KOPT-K1 (cell line): Measurements from ENCODE around the gene SCRN2.

Experiments used
- H3K27ac ChIP-seq: fragments of 200-600 bp; sonication (generic); 2 replicates; pipeline ENCODE4 v1.5.1; 2016; ENCODE audit warnings: antibody characterized with exemption, mild to moderate bottlenecking, low read depth, low read length; ENCODE audit not compliant: poor library complexity, severe bottlenecking
- H3K36me3 ChIP-seq: fragments of 200-600 bp; sonication (generic); 2 replicates; pipeline ENCODE4 v1.5.1; 2017; ENCODE audit warnings: antibody characterized with exemption, mild to moderate bottlenecking, low read length, moderate library complexity; ENCODE audit not compliant: insufficient read depth
- H3K9me3 ChIP-seq: fragments of 200-600 bp; sonication (generic); 2 replicates; pipeline ENCODE4 v1.5.1; 2017; ENCODE audit warnings: antibody characterized with exemption, low read length, mild to moderate bottlenecking; ENCODE audit not compliant: insufficient read depth, poor library complexity, severe bottlenecking

SCRN2 gene

DNA sequence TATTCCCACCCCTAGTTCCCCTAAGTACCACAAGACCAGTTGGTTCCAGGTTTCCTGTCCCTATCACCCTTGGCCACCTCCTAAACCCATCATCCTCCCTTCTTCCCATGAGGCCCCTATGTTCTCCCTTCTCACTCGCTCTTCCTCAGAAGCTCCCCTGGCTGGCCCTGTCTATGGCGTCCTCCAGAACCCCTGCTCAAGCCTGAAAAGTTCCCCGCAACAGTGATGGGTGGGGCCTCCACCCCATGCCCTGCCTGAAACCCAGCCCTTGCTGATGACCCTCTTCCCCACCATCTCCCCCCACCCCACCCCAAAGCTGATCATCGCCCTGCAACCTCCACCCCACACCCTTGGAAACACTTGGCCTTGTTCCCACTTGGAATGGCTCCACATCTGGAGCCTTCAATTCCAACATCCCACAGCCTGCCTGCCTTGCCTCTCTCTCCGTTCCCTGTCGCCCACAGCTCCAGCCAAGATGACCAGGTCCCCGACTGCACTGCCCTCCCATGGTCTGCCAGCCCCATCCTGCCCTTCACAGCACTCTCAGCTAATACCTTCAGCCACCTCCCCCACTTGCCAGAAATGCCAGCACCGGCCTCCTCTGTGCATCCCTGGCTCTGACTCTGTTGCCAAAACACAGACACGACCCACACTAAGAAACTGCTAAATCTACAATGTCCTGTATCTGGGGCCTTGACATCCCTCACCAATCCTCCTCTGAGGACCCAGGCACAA lies 30.0 kb downstream of the SCRN2 start:
- peaks cover 91% of the 10 kb centered on the region for H3K36me3 ChIP-seq
- no peaks in the 10 kb centered on the region for H3K9me3 ChIP-seq
- H3K27ac ChIP-seq: no peak overlapping the region

DNA sequence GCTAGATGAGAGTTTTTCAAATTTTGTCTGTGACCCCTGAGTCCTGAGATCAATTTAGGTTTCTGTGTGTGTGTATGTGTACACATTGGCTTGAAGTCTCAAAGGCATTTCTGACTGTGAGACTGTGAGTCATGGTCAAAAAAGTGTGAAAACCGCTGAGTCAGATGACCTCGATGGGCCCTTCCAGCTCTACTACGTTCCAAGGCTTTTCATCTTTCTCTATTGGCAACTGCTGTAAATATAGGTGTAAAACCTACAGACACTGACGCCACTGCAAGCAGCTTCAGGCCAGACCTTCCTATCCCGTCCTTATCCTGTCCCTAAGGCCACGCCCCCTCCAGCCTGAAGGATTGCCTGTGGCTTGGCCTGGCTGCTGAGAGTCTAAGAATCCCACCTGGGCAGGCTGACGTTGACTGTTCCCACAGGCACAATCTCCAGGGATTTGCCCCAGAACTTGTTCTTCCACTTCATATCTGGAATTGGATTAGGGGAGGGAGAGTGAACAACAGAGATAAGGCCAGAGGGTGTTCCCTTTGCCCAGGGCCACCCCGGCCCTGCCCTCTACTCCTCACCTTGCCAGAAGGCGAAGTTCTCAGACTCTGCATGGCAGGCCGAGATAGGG lies 30.8 kb downstream of the SCRN2 start:
- H3K9me3 ChIP-seq: no peaks in the 10 kb centered on the region
- H3K27ac ChIP-seq: no peak overlapping the region
- H3K36me3 ChIP-seq: peaks cover 83% of the 10 kb centered on the region

DNA sequence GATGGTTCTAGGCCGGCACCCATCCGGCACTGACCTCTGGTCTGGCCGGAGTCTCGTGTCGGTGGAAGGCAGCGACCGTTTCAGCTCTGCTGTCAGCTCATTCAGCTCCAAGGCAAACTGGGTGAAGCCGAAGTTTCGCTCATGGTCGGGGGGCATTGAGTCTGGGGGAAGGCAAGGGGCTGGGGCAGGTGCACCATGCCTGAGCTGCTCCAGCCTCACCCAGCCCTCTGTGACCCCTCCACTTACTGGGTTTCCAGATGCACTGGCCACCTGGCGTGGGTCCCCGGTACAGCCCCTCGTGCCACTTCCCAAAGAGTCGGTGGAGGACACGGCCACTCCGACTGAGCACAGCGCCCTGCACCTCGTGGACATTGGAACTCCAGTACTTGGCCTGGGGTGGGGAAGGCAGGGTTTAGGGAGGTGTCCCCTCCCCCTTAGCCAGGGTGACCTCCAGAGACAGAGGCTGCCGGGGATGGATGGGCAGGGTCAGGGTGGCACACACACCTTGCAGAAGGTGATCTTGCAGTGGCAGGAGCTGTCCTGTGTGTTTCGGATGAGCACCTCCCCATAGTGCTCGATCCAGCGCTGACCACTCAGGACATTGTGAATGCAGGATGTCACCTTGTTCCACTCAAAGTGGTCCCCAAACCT lies 32.1 kb downstream of the SCRN2 start:
- H3K36me3 ChIP-seq: peaks cover 70% of the 10 kb centered on the region
- no peaks in the 10 kb centered on the region for H3K9me3 ChIP-seq
- H3K27ac ChIP-seq: no peak overlapping the region

DNA sequence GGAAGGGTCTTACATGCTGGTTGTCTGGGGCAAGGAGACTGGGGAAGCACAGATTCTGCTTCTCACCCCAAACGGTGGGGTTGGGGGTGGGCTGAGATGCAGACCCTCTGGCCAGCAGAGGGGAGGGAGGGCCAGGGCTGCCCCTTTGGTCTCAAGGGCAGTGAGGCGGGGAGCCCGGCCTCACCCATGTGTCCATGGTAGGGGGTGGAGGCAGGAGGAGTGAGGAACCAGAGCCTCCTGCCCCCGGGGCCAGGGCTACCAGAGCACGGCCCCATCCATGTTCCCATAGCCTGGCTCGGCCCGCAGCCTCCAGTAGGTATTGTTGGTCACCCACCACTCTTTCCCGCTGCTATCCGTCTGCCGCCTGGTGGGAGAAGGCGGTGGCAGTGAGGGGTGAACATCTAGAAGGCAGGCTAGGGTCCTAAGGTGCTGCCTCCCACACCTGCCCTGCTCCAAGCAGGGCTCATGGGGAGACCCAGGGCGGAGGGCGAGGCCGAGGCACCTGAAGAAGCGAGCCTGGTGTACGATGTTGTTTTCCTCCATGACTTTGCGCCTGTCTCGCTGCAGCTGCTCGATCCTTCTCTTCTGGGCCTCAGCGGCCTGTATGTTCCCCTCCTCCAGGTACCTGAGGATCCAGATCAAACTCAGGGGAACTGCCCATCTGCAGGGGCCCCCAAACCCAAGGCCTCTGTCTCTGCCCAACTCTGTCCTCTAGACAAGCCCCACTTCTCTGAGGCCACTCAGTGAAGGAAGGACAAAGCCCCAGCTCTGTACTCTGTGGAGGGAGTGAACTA lies 32.8 kb downstream of the SCRN2 start:
- Histone ChIP-seq H3K27ac (no peak overlapping the region), H3K36me3 (peaks cover 62% of the 10 kb centered on the region), H3K9me3 (no peaks in the 10 kb centered on the region)

DNA sequence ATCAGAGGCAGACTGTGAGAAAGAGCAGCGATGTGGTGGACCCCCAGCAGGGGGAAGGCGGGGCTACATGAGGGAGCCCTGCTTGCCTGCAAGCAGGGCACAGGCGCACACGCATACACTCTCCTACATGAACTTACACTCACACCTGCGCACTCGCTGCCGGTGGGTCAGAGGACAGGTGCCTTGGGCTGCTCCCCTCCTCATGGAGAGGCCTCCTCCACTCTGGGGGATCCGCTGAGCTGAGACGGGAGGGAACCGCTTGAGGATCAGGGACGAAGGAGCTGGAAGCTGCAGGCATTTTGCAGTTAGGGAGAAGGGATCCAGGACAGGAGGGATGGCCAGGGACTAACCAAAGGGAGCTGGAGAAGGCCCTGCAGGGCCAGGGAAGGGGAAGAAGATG lies 33.7 kb downstream of the SCRN2 start:
- no peak overlapping the region for H3K27ac ChIP-seq
- peaks cover 54% of the 10 kb centered on the region for H3K36me3 ChIP-seq
- no peaks in the 10 kb centered on the region for H3K9me3 ChIP-seq

DNA sequence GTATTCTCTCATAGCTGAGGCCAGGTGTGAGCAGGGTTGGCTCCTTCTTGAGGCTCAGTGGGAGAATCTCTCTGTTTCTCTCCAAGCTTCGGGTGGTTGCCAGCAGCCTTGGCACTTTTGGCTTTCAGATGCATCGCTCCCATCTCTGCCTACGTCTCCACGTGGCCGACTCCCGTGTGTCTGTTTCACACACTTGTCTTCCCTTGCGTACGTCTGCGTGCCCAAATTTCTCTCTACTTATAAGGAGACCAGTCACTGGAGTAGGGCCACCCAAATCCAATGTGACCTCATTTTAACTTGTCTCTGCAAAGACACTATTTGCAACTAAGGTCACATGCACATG lies 34.2 kb downstream of the SCRN2 start:
- Histone ChIP-seq H3K36me3 (peaks cover 50% of the 10 kb centered on the region), H3K9me3 (no peaks in the 10 kb centered on the region), H3K27ac (no peak overlapping the region)

DNA sequence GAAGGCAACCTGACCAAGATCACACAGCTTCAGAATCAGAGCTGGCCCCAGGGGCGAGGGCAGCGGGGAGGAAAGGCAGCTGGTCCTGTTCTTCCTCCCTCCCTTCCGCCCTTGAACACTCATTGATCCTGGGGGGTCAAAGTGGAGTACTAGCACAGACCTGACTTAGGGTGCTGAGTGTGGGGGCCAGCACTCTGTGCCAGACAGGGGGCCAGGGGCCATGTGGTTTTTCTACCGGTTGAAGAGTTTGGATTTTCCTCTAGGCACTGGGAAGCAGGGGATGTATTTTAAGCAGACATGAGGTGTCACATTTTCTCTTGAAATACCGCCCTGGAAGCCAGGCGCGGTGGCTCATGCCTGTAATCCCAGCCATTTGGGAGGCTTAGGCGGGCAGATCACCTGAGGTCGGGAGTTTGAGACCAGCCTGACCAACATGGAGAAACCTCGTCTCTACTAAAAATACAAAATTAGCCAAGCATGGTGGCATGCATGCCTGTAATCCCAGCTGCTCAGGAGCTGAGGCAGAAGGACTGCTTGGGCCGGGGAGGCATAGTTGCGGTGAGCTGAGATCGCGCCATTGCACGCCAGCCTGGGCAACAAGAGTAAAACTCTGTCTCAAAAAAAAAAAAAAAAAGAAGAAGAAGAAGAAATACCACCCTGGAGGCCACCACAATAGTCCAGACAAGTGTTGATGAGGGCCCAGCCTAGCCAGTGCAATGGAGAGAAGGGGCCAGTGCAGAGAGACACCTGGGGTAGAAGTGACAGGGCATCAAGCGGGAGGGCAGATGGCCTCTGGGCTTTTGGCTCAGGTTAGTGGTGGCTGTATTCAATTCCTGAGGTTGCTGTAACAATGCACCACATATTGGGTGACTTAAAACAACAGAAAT lies 34.8 kb downstream of the SCRN2 start:
- peaks cover 45% of the 10 kb centered on the region for H3K36me3 ChIP-seq
- H3K9me3 ChIP-seq: no peaks in the 10 kb centered on the region
- H3K27ac ChIP-seq: no peak overlapping the region

DNA sequence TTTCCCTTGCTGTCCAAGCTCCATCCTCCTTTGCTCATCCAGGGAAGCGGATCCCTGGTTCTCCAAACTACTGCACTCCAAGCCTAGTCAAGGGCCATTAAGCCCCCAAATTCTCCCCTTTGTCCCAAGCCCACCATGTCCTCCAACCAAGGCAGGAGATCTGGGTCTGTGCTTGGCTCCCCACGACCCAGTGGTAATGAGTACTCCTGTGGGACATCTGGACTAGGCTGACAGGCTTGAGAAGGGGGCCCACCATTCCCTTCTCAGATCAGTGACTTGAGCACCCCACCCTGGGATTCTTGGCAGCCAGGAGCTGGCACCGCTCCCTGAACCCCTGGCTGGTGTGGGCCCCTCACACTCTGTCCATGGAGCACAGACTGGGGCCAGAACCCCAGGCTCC lies 36.6 kb downstream of the SCRN2 start:
- Histone ChIP-seq H3K9me3 (no peaks in the 10 kb centered on the region), H3K27ac (no peak overlapping the region)

DNA sequence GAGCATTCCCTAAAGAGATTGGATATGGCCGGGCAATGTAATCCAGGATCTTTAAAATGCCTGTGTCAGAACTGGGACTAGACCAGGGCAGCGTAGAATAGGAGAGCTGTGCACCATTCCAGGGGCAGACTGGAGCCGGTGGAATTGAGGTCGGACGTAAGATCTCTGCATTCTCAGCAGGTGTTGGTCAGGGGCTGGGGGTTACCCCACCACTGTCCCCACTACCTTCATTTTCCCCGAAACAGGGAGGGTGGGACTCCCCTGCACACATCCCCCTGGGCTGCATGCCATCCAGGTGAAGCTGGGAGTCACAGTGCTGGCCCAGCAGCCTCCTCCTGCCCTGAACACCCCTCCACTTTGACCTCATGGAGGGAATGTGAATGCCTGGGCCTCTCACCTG lies 37.3 kb downstream of the SCRN2 start:
- no peaks in the 10 kb centered on the region for H3K9me3 ChIP-seq
- no peak overlapping the region for H3K27ac ChIP-seq
- peaks cover 22% of the 10 kb centered on the region; the same call in 1 of the 2 replicates for H3K36me3 ChIP-seq

More for the DNA sequence above, 36.6 kb downstream of the SCRN2 start:
- H3K36me3 ChIP-seq: peaks cover 29% of the 10 kb centered on the region; the same call in 1 of the 2 replicates

DNA sequence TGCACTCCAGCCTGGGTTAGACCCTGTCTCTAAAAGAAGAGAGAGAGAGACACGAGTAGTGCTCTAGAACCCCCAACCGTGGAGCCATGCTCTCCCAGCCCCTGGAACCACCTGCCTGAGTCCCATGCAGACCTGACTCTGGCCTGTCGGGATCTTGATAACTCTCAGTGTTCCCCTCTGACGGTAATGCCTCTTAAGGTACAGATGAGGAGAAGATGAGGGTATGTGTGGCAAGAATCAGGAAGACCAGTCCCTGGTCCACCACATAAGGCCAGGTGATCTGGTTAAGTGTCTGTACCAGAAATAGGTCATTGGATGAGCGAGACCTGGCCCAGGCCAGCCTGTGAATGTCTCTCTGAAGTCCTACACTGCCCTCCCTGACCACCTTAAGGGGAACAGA lies 37.9 kb downstream of the SCRN2 start:
- H3K27ac ChIP-seq: no peak overlapping the region
- peaks cover 16% of the 10 kb centered on the region; the same call in 1 of the 2 replicates for H3K36me3 ChIP-seq
- no peaks in the 10 kb centered on the region for H3K9me3 ChIP-seq

DNA sequence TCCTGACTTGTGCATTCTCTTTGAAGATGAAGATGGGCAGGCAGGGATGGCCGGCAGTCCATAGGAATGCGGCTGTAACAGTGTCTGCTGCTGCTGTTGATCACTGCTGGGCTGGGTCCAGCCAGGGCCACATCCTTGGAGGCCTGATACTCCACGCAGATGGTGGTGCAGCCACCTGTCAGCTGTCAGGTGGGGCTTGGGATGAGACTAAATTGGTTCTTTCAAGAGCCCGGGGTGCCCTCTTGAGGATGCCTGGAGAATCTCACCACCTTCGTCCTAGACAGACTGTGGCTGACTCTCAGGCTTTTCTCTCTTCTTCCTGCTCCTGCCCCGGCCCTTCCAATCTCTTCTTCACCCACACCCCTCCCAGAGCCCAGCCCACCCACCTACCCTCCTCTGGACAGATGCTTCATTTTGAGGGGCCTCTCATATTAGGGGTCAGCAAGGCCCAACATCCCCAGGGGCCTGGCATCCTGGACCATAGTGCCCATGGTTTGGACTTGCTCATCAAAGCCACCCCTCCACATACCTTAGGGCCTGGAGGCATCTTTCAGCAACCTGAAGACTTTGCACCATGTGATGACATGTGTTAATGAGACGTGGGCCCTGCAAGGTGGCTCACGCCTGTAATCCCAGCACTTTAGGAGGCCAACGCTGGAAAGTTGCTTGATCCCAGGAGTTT lies 38.6 kb downstream of the SCRN2 start:
- Histone ChIP-seq H3K9me3 (no peaks in the 10 kb centered on the region), H3K36me3 (peaks cover 9% of the 10 kb centered on the region; the same call in 1 of the 2 replicates), H3K27ac (no peak overlapping the region)

DNA sequence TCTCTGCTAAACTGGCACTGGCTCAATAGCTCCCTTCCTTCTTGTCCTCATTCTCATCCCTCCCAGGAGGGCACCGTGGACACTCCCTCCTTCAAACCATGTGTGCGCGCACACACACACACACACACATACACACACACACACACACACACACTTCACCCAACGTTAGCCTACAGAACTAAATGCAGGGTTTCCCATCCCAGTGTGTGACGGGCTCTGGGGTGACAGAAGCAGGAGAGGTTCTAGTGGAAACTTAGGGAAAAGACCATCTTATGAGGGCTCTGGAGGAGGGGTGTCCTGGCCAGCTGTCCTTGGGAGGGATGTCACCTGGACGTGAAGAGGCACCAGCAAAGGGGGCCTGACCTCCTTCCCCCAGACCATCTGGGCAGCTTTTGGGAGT lies 39.2 kb downstream of the SCRN2 start:
- Histone ChIP-seq H3K36me3 (peaks cover 3% of the 10 kb centered on the region; the same call in 1 of the 2 replicates), H3K27ac (no peak overlapping the region), H3K9me3 (no peaks in the 10 kb centered on the region)

DNA sequence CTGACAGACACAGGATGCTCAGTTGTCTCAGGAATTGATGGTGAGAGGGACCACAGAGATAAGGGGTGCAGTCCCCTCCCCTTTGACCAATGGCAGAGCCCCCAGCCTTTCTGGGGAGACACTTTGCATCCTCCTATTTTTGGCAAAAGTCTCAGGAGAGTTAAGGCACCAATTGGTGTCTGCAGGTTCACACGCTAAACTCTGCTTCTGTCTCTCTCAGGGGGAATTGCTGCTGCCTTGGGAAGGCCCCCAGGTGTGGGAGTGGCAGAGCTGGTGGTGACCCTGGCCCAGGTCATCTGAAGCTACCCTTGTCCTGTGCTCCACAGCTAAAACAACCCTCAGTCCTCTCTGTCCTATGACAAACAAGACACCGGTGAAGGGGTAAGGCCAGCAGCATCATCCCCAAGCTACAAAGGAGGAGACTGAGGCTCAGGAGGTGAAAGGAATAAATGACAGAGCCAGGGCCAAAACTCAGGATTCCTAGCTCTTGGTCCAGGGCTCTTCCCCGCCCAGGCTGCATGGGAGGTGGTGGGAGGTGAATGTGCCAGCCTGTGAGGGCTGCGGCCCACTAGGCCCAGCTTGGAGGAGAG lies 39.8 kb downstream of the SCRN2 start:
- H3K9me3 ChIP-seq: no peaks in the 10 kb centered on the region
- H3K27ac ChIP-seq: no peak overlapping the region
- no peaks in the 10 kb centered on the region for H3K36me3 ChIP-seq
